Measurements from ENCODE around the gene MAP4K3. TPM values are rescaled to one million over a fixed set of nuclear protein-coding genes. Genes with fewer than 3 reads are reported as not detected.

MAP4K3 gene
- total RNA-seq, 1 experiment from 2014 or later: 26.6 TPM

DNA sequence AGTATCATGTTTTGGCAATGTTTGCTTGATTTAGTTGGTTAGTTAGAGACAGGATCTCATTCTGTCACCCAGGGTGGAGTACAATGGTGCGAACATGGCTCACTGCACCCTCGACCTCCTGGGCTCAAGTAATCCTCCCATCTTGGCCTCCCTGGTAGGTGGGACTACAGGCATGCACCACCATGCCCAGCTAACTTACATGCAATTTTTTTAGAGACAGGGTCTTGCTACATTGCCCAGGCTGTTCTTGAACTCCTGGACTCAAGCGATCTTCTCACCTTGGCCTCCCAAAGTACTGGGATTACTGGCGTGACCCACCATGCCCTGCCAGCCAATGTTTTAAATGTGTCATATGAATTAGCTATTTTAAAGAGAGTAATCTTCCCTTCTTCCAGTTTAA, 177.0 kb downstream of the MAP4K3 start:
- Histone ChIP-seq H3K9me3 (ENCODE audit: control insufficient read depth, insufficient read depth, low read depth, low read length) (no peaks in the 10 kb centered on the region), H3K27ac (ENCODE audit: low read length) (no peak overlapping the region), H3K4me3 (ENCODE audit: low read depth in 2 of 2, low read length in 2 of 2) (no peak overlapping the region), H3K4me1 (ENCODE audit: control insufficient read depth, insufficient read depth, low read length) (no peaks in the 10 kb centered on the region), H3K36me3 (ENCODE audit: control insufficient read depth, insufficient read depth, low read length) (peaks cover 7% of the 10 kb centered on the region), H3K27me3 (ENCODE audit: control insufficient read depth, insufficient read depth, low read length) (no peaks in the 10 kb centered on the region)
- DNase-seq (ENCODE audit: low read depth, low spot score) (no peak), ATAC-seq (no peak)
- intact Hi-C loops (cut with micrococcal nuclease; ENCODE audit: unreplicated experiment): no loop called here
- in situ Hi-C loops (cut with HindIII; ENCODE audit: low pct_unique_long_range_greater_than_20kb, low sequenced_read_pairs): no loop called here
- CTCF ChIA-PET: no interaction called here
- POLR2A ChIA-PET: no interaction called here
- no TSS peak for BruUV-seq (replicated peaks)
- TF ChIP-seq, protein P1, sequence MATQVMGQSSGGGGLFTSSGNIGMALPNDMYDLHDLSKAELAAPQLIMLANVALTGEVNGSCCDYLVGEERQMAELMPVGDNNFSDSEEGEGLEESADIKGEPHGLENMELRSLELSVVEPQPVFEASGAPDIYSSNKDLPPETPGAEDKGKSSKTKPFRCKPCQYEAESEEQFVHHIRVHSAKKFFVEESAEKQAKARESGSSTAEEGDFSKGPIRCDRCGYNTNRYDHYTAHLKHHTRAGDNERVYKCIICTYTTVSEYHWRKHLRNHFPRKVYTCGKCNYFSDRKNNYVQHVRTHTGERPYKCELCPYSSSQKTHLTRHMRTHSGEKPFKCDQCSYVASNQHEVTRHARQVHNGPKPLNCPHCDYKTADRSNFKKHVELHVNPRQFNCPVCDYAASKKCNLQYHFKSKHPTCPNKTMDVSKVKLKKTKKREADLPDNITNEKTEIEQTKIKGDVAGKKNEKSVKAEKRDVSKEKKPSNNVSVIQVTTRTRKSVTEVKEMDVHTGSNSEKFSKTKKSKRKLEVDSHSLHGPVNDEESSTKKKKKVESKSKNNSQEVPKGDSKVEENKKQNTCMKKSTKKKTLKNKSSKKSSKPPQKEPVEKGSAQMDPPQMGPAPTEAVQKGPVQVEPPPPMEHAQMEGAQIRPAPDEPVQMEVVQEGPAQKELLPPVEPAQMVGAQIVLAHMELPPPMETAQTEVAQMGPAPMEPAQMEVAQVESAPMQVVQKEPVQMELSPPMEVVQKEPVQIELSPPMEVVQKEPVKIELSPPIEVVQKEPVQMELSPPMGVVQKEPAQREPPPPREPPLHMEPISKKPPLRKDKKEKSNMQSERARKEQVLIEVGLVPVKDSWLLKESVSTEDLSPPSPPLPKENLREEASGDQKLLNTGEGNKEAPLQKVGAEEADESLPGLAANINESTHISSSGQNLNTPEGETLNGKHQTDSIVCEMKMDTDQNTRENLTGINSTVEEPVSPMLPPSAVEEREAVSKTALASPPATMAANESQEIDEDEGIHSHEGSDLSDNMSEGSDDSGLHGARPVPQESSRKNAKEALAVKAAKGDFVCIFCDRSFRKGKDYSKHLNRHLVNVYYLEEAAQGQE (IDR thresholded peaks at IDR 0.05; ENCODE audit: insufficient read depth in 1 of 2, low read depth in 2 of 2, low read length in 1 of 2): no peak
- TF ChIP-seq SIN3A (IDR thresholded peaks at IDR 0.05; ENCODE audit: borderline replicate concordance, insufficient read depth, low read depth, low read length) (no peak), POLR2AphosphoS5 (IDR thresholded peaks at IDR 0.05; ENCODE audit: low read depth, low read length) (no peak), TCF7L2 (IDR thresholded peaks at IDR 0.05; ENCODE audit: low read depth, low read length) (no peak)
- TF ChIP-seq, protein P2, sequence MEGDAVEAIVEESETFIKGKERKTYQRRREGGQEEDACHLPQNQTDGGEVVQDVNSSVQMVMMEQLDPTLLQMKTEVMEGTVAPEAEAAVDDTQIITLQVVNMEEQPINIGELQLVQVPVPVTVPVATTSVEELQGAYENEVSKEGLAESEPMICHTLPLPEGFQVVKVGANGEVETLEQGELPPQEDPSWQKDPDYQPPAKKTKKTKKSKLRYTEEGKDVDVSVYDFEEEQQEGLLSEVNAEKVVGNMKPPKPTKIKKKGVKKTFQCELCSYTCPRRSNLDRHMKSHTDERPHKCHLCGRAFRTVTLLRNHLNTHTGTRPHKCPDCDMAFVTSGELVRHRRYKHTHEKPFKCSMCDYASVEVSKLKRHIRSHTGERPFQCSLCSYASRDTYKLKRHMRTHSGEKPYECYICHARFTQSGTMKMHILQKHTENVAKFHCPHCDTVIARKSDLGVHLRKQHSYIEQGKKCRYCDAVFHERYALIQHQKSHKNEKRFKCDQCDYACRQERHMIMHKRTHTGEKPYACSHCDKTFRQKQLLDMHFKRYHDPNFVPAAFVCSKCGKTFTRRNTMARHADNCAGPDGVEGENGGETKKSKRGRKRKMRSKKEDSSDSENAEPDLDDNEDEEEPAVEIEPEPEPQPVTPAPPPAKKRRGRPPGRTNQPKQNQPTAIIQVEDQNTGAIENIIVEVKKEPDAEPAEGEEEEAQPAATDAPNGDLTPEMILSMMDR (IDR thresholded peaks at IDR 0.05): no peak

DNA sequence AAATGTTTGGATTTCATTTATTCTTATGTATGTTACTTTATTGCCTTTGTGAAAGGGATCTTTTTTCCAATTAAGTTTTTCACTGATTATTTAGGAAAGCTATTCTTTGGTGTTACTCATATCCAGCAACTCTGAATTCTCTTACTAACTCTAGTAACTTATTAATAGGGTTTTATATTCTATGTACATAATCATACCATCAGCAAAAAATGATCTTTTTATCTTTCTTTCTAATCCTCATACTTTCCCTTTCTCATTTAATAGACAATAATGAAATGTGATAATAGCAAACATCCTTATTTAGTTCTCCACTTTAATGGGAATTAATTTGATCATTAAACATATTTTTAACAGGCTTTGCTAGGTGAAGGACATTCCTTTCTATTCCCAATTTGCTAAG, 181.0 kb downstream of the MAP4K3 start:
- POLR2A ChIA-PET: no interaction called here
- Histone ChIP-seq H3K9me3 (ENCODE audit: control insufficient read depth, insufficient read depth, low read depth, low read length) (no peaks in the 10 kb centered on the region), H3K4me3 (ENCODE audit: low read depth in 2 of 2, low read length in 2 of 2) (no peak overlapping the region), H3K27me3 (ENCODE audit: control insufficient read depth, insufficient read depth, low read length) (no peaks in the 10 kb centered on the region), H3K27ac (ENCODE audit: low read length) (no peak overlapping the region), H3K36me3 (ENCODE audit: control insufficient read depth, insufficient read depth, low read length) (peaks cover 7% of the 10 kb centered on the region; the same call in 1 of the 2 replicates), H3K4me1 (ENCODE audit: control insufficient read depth, insufficient read depth, low read length) (no peaks in the 10 kb centered on the region)
- ATAC-seq (no peak), DNase-seq (ENCODE audit: low read depth, low spot score) (no peak)
- CTCF ChIA-PET: no interaction called here
- intact Hi-C loops (cut with micrococcal nuclease; ENCODE audit: unreplicated experiment): no loop called here
- no TSS peak for BruUV-seq (replicated peaks)
- TF ChIP-seq, protein P2 (IDR thresholded peaks at IDR 0.05): no peak
- TF ChIP-seq SIN3A (IDR thresholded peaks at IDR 0.05; ENCODE audit: borderline replicate concordance, insufficient read depth, low read depth, low read length) (no peak), TCF7L2 (IDR thresholded peaks at IDR 0.05; ENCODE audit: low read depth, low read length) (no peak), POLR2AphosphoS5 (IDR thresholded peaks at IDR 0.05; ENCODE audit: low read depth, low read length) (no peak)
- TF ChIP-seq, protein P1 (IDR thresholded peaks at IDR 0.05; ENCODE audit: insufficient read depth in 1 of 2, low read depth in 2 of 2, low read length in 1 of 2): no peak
- in situ Hi-C loops (cut with HindIII; ENCODE audit: low pct_unique_long_range_greater_than_20kb, low sequenced_read_pairs): no loop called here

Measured in Panc1 (cell line).